T1000 (cell line): ENCODE data around the gene DNAH12.
"Not testable (repeated sequence)": the region's sequence is repeated elsewhere in the genome, so short reads cannot be mapped to it uniquely, and the experiment has no call there.

Source experiments
- DNase-seq: peaks from one replicate; lab custom pipeline; 2025; ENCODE audit warnings: mixed read lengths; lab: John Stamatoyannopoulos, UW

The DNAH12 gene

DNA sequence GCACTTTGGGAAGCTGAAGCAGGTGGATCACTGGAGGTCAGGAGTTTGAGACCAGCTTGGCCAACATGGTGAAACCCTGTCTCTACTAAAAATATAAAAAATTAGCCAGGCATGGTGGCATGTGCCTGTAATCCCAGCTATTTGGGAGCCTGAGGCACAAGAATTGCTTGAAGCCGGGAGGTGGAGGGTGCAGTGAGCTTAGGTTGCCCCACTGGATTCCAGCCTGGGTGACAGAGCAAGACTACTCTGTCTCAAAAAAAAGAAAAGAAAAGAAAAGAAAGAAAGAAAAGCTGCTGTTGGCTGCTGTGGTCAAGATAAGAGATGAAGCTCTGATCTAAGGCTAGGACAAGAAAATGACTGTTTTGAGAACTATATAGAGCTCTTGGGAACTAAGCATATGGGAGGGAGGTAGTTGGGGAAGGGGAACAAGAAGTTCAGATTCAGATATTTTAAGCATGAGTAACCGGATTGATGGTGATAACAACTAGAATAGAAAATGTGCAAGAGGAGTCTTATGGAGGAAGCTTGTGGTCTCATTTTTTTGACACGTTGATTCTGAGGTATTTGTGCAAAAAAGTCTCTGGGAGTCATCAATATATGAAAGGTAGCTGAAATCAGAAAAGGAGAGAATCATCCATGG, 25.7 kb downstream of the DNAH12 start:
- DNase-seq: no peak

- DNase-seq: no peak
Observed at GRCh38 chr3:57512166-57512565, 32.0 kb downstream of the DNAH12 start.

DNA sequence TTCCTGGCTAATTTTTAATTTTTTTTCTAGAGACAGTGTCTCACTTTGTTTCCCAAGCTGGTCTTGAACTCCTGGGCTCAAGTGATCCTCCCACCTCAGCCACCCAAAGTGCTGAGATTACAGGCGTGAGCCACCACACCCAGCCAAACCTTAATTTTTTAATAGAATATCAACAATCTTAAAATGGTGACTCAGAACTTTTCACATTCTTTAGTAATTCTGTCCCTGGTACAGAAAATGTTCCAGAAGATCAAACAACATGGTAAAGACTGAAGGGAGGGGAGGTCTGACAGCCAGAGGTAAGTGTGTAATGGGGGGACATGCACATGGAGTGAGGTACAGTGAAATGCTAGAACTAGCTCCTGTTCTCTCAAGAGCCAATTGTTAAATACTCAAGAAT, 38.2 kb downstream of the DNAH12 start:
- DNase-seq: no peak

DNA sequence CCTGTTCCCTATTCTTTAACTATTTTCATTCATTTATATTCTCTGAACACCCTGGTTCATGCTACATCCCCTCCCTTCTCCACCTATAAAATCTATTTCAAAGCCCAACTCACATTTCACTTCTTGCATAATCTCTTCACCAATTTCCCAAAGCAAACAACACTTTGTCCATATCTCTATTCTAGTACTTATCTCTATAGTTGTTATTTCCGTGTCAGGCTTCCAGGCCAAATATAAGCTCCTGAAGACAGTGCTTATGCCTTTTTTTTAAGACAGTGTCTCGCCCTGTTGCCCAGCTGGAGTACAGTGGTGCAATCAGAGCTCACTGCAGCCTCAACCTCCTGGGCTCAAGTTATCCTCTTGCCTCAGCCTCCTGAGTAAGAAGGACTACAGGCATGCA, 43.6 kb downstream of the DNAH12 start:
- no peak for DNase-seq

- no peak for DNase-seq
Observed at GRCh38 chr3:57497904-57498303, 46.2 kb downstream of the DNAH12 start.

- no peak for DNase-seq
Observed at GRCh38 chr3:57484563-57484962, 59.6 kb downstream of the DNAH12 start.

DNA sequence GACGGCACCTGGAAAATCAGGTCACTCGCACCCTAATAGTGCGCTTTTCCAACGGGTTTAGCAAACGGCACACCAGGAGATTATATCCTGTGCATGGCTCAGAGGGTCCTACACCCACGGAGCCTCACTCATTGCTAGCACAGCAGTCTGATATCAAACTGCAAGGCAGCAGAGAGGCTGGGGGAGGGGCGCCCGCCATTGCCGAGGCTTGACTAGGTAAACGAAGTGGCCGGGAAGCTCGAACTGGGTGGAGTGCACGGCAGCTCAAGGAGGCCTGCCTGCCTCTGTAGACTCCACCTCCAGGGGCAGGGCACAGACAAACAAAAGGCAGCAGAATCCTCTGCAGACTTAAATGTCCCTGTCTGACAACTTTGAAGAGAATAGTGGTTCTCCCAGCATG, 67.0 kb downstream of the DNAH12 start:
- not testable (repeated sequence) for DNase-seq

- DNase-seq: no peak
Observed at GRCh38 chr3:57464801-57465200, 79.3 kb downstream of the DNAH12 start.

DNA sequence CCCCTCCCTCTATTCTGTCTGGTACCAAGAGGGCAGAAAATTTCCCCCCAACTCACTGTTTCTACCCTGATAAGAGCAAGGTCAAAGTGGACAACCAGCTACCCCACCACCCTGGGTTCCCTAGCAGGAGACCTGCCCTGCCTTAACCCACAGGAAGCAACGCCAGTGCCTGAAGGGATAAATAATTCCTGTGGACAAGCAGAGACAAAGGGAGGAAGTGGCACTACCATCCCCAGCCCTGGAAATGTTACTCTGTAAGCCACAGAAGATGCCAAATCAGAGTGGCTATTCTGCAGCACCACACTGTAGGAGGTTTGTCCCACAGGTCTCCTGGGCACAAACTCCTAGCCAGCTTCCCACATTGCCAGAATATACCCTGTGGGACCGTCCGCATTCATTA, 80.1 kb downstream of the DNAH12 start:
- no peak for DNase-seq

DNA sequence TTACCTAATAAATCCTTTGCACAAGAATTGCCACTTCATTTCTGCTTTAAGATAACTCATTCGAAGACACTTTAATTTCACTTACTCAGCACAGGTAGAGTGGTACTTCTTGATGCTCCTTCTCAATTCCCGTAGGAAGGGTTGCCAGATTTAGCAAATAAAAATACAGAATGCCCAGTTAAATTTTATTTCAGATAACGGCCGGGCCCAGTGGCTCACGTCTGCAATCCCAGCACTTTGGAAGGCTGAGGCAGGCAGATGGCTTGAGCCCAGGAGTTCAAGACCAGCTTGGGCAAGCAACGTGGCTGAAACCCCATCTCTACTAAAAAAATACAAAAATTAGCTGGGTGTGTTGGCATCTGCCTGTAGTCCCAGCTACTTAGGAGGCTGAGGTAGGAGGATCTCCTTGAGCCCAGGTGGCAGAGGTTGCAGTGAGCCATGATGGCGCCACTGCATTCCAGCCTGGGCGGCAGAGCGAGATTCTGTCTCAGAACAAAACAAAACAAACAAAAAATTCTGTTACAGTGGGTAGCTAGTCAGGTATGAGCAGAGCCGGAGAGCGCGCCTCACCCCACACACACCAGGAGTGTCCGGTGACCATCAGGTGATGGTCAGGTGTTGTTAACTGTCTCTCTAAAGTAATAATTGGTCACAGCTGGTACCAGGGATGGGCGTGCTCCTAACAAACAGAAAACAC, 92.8 kb downstream of the DNAH12 start:
- DNase-seq: no peak

- DNase-seq: not testable (repeated sequence)
Observed at GRCh38 chr3:57449276-57449847, 94.8 kb downstream of the DNAH12 start.

DNA sequence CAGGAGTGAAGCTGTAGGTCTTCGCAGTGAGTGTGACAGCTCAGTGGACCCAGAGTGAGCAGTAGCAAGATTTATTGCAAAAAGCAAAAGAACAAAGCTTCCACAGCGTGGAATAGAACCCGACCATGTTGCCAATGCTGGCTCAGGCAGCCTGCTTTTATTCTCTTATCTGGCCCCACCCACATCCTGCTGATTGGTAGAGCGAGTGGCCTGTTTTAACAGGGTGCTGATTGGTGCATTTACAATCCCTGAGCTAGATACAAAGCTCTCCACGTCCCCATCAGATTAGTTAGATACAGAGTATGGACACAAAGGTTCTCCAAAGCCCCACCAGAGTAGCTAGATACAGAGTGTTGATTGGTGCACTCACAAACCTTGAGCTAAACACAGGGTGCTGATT, 95.7 kb downstream of the DNAH12 start:
- DNase-seq: not testable (repeated sequence)

DNA sequence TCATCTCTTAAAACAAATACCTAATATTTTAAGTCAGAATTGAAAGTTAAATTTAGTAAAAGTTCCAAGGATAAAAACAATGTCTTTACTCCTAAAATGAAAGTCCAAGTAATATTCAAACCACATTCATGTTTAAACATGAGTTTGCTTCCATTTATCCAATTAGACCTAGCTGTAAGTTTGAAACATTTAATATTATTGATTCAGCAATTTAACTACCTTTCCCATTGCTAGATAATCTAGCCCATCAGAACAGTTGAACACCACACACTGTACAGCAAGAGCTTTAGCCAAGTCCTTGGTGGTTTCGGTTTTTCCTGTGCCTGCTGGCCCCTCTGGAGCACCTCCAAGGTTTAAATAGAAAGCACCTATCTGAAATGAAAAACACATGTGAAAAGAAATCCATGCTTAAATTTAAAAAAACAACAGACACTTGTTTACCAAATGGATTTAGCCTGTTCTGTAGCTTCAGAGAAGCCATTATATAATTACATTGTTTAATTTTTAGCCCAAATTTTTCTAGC, 97.8 kb downstream of the DNAH12 start:
- DNase-seq: no peak

GRCh38 chr3:57444469-57444868, 99.7 kb downstream of the DNAH12 start:
- no peak for DNase-seq

DNA sequence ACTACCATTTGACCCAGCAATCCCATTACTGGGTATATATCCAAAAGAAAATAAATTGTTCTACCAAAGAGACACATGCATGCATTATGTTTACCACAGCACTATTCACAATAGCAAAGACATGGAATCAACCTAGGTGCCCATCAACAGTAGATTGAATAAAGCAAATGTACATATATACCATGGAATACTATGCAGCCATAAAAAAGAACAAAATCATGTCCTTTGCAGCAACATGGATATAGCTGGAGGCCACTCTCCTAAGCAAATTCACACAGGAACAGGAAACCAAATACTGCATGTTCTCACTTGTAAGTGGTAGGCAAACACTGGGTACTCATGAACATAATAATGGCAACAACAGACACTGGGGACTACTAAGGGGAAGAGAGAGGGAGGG, 104.0 kb downstream of the DNAH12 start:
- not testable (repeated sequence) for DNase-seq

DNA sequence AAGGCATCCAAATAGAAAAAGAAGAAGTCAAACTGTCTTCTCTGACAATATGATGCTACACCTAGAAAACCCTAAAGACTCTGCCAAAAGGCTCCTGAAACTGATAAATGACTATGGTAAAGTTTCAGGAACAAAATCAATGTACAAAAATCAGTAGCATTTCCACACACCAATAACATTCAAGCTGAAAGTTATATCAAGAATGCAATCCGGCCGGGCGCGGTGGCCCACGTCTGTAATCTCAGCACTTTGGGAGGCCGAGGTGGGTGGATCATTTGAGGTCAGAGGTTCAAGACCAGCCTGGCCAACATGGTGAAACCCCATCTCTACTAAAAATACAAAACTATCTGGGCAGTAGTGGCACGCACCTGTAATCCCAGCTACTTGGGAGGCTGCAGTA, 105.7 kb downstream of the DNAH12 start:
- not testable (repeated sequence) for DNase-seq

GRCh38 chr3:57436195-57436761, 107.9 kb downstream of the DNAH12 start:
- no peak for DNase-seq

GRCh38 chr3:57434041-57434440, 110.1 kb downstream of the DNAH12 start:
- no peak for DNase-seq

GRCh38 chr3:57423335-57423734, 120.8 kb downstream of the DNAH12 start:
- no peak for DNase-seq

DNA sequence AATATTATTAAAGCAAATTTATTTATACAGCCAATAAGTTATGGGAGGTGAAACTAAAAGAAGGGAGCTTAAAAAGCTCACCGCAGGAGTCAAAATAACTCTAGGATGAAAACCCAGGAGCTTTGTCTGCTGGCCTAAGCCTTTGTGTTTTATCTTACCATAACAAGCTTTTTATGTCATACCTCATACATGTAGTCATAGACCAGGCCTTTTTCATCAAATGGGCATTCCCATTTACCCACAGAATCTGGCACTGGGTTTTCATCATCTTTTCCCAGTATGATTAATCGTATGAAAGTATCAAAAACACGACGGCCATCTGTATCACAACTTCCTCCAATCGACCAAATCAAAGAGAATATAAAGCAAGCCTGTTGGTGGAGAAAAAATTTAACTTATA, 122.8 kb downstream of the DNAH12 start:
- no peak for DNase-seq

- no peak for DNase-seq
Observed at GRCh38 chr3:57420001-57420400, 124.1 kb downstream of the DNAH12 start.

DNA sequence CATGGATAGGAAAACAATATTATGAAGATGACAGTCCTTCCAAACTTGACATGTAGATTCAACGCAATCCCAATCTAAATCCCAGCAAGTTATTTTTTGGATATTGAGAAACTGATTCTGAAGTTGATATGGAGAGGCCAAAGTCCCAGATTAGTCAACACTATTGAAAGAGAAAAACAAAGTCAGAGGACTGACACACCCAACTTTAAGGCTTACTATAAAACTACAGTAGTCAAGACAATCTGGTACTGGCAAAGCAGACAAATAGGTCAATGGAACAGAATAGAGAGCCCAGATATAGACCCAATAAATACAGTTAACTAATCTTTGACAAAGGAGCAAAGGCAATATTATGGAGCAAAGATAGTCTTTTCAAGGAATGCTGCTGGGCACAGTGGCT, 132.4 kb downstream of the DNAH12 start:
- DNase-seq: no peak

- DNase-seq: no peak
Observed at GRCh38 chr3:57409471-57409870, 134.7 kb downstream of the DNAH12 start.
